GM12872 (cell line): ENCODE data around the gene SETD6.

Experiments used
- TF ChIP-seq, protein P1 (sequence below): IDR thresholded peaks from 3 replicates; pipeline ENCODE4 v1.5.1; 2011; ENCODE audit warnings: low read depth, mild to moderate bottlenecking, low read length, moderate library complexity; ENCODE audit not compliant: insufficient read depth

The SETD6 gene

DNA sequence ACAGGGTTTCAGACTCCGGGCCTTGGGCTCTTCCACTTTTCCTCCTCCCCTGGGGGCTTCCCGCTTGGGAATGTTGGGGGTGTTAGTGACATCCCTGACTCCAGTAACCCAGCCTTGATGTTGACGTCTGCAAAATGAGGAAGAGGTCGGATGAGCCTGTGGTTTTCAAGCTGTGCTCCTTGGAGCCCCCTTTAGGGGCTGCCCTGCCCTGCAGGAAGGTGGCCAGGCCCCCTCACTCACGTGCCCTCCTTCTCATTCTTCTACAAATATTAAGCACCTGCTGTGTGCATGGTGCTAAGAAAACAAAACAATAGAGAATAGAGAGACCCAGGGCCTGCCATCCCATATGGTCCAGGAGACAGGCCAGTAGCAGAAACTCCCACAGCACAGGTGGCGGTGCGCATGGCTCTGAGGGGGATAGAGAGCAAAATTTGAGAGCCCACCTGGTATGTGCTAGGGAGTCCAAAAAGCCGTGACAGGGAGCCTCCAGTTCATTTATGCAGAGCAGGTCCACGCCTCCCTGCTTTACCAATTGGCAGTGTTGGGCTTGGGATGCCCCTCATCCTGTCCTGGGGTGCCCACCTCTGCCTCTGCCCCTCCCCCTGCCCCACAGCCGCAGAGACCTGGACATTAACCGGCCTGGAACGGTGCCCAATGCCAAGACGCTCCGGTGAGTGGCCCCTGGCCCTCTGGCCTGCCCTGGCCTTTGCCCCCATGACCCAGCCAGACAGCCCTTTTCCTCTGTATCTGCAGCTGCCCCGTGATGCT, 7.9 kb upstream of the SETD6 start:
- TF ChIP-seq, protein P1, sequence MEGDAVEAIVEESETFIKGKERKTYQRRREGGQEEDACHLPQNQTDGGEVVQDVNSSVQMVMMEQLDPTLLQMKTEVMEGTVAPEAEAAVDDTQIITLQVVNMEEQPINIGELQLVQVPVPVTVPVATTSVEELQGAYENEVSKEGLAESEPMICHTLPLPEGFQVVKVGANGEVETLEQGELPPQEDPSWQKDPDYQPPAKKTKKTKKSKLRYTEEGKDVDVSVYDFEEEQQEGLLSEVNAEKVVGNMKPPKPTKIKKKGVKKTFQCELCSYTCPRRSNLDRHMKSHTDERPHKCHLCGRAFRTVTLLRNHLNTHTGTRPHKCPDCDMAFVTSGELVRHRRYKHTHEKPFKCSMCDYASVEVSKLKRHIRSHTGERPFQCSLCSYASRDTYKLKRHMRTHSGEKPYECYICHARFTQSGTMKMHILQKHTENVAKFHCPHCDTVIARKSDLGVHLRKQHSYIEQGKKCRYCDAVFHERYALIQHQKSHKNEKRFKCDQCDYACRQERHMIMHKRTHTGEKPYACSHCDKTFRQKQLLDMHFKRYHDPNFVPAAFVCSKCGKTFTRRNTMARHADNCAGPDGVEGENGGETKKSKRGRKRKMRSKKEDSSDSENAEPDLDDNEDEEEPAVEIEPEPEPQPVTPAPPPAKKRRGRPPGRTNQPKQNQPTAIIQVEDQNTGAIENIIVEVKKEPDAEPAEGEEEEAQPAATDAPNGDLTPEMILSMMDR, result no peak

DNA sequence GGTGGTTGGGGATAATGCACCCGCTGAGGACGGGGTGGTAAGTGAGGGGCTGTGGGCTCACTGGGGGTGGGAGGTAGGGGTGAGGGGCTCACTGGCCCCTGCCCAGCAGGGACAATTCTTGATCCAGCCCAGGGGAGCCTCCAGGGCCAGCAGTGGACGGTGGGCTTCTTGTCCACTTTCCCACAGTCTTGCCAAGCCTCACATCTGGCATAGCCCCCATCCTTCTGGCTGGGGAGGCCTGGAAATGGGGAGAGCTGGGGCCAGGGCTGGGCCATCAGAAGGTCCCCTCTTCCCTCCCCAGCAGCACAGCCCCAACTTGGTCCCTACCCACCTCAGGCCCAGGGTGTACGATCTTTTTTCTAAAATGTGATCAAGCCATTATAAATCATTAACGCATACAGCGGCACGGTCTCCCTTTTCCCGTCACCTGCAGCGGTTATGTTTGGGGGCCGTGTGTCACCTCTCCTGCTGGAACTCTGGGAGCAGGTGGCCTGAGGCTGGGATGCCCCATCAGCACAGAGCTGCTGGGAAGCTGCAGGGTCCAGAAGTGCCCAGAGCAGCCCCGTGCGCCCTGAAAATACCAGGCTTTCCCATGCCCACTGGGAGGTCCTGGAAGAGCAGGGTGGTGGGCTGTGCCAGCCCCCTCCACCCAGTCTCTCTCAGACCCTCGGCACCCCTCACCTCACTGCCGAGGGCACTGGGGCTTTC, 7.2 kb upstream of the SETD6 start:
- TF ChIP-seq, protein P1, result no peak

DNA sequence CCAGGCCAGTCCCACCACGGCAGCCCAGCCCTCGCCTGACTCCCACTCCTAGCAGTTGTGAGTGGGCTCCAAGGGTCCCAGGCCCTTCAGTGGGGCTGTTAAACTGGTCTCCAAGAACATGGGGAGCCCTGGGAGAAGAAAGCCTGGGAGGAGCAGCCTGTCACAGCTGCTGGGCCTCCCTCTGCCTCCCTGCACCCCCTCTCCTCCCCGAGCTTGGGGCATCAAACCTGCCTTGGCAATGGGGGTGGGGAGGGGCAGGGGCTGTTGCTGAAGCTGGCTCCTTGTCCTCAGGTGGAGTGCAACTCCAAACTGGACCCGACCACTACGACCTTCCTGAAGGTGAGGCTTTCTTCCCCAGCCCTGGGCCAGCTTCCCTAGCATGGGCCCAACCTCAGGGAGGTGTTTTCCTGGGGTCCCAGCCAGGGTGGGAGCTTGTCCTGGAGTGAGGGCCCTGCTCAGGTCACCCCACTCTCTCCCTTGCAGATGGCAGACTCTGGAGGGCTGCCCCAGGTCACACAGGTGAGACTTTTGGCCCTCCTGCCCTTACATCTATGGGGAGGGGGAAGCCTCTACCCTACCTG, 6.6 kb upstream of the SETD6 start:
- TF ChIP-seq, protein P1, result no peak

DNA sequence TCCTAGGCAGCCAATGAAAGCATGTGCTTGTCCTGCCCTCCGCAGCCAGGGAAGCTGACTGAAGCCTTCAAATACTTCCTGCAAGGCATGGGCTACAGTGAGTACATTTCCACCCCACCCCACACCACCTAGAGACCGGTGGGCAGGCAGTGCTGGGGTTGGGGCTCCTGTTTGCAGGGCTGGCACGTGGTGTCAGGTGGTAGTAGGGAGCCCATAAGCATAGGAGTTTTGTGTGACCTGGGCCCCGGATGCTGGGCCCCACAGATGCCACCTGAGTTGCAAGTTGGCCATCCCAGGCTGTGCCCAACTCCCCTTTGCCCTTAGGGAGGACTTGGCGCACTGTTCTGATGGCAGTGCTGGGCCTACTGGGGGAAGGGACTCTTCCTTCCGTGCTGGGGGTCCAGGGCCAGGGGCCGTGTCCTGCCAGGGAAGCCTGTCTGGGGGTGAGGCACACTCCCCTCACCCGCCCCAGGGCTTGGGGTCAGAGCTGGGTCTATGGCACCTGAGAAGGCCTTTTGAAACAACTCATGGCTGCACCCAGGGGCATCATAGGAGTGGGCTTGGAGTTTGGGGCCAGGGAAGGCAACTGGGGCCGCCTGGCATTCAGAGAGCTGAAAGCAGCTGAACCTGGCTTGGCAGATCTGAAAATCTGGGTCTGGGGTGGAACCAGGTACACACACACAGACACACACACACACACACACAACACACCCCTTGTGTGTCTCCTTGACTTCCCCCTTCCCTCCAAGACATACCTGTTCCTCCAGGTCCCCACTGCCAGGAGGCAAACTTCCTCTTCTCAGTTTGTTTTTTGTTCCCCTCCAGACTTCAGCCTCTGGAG, 5.8 kb upstream of the SETD6 start:
- TF ChIP-seq, protein P1, result no peak

DNA sequence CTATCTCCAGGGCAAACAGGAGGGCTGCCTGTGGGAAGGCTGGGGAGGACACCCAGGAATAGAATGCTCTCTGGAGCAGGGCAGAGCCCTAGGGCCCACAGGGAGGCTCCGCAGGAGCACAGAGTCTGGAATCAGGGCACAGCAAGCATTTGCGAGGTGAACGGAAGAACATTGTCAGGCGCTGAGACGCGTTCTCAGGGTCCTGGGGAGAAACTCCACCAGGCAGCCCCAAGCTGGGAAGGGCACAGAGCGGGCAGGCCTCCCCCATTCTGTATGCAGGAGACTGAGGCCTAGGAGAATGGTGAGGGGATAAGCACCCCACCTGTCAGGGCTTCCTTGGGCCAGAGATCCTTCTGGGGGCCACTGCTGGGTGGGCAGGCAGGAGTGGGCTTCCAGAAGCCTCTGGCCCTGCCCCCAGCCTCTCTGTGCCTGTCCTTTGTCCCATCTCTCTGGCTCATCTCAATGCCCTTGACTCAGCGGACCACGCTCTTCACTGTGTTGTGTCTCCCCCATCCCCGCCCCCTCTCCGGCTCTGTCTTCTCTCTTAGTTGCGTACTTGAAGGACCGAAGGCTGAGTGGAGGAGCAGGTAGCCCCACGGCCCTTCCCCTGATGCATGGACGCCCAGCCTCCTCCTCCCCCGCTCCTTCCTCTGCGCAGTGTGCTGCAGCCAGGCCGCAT, 5.1 kb upstream of the SETD6 start:
- TF ChIP-seq, protein P1, result no peak

DNA sequence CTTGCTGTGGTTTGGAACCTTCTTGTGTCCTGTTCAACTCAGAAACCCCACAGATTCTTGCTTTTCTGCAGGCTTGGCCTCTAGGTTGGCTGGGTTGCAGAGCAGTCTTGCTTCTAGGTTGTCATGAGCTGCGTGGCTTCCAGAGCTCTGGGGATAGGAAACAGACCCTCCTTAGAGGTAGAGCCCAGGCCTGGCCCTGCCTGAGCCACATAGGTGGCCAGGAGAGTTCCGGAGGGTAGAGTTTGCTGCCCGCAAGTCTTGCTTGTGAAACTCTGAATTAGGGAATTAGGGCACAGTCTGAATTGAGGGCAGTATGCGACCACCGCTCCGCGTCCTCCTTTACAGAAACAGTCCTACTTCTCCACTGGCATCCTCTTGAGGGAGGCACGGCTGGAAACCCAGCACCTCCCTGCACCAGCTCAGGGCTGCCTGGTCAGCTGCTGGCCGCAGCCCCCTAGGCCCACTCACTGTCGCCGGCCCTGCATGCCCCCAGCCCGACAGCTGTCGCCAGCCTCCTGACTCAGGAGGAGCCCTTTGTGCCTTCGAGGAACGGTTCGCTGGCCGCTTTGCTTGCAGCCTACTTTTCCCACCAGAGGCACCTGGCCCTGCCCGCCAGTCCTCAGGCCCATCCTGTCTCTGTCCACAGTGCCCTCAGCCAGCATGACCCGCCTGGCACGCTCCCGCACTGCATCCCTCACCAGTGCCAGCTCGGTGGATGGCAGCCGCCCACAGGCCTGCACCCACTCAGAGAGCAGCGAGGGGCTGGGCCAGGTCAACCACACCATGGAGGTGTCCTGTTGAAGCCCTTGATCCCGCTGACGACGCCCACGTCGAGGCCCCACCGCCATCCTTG, 4.3 kb upstream of the SETD6 start:
- TF ChIP-seq, protein P1, result no peak
